ENCODE data around the gene NEK8. TPM values are rescaled to one million over a fixed set of nuclear protein-coding genes. Genes with fewer than 3 reads are reported as not detected.

NEK8 gene
- total RNA-seq, 1 donor from 2014 or later, result 5.5 TPM

- Mint-ChIP-seq H3K4me1 (ENCODE audit: low read depth) (peaks cover 21% of the 10 kb centered on the region), H3K4me3 (ENCODE audit: unreplicated experiment) (no peak overlapping the region), H3K27me3 (ENCODE audit: low read depth) (no peaks in the 10 kb centered on the region), H3K9me3 (ENCODE audit: low read depth) (no peaks in the 10 kb centered on the region), H3K36me3 (ENCODE audit: low read depth) (no peaks in the 10 kb centered on the region), H3K27ac (ENCODE audit: unreplicated experiment) (no peak overlapping the region)
- no peak for TF ChIP-seq CTCF (IDR thresholded peaks at IDR 0.05)
- peak; percentile 77 for DNase-seq (ENCODE audit: low spot score)
Measured at GRCh38 chr17:28741358-28742349, 13.1 kb downstream of the NEK8 start.

- Mint-ChIP-seq H3K27me3 (ENCODE audit: low read depth) (no peaks in the 10 kb centered on the region), H3K4me3 (ENCODE audit: unreplicated experiment) (peak within 1 kb of the TSS; percentile 89), H3K36me3 (ENCODE audit: low read depth) (peaks cover 3% of the 10 kb centered on the region), H3K4me1 (ENCODE audit: low read depth) (peaks cover 27% of the 10 kb centered on the region), H3K27ac (ENCODE audit: unreplicated experiment) (peak within 1 kb of the TSS; percentile 96), H3K9me3 (ENCODE audit: low read depth) (no peaks in the 10 kb centered on the region)
- peak; percentile 29 for TF ChIP-seq CTCF (IDR thresholded peaks at IDR 0.05)
- DNase-seq (ENCODE audit: low spot score), result peak; percentile 95
Measured at GRCh38 chr17:28743243-28744103, 14.9 kb downstream of the NEK8 start, which contains the start of gene TRAF4. TSS of gene TRAF4 (plus strand) at chr17:28744011. CDS start at chr17:28744113, 102 bp downstream.

GRCh38 chr17:28744104-28744971 is 15.8 kb downstream of the NEK8 start:
- peaks cover 33% of the 10 kb centered on the region for H3K4me1 Mint-ChIP-seq (ENCODE audit: low read depth)
- H3K27me3 Mint-ChIP-seq (ENCODE audit: low read depth), result no peaks in the 10 kb centered on the region
- no peak for TF ChIP-seq CTCF (IDR thresholded peaks at IDR 0.05)
- H3K36me3 Mint-ChIP-seq (ENCODE audit: low read depth), result peaks cover 8% of the 10 kb centered on the region
- peak; percentile 89 for DNase-seq (ENCODE audit: low spot score)
- H3K4me3 Mint-ChIP-seq (ENCODE audit: unreplicated experiment), result peak overlapping the region; percentile 89
- H3K9me3 Mint-ChIP-seq (ENCODE audit: low read depth), result no peaks in the 10 kb centered on the region
- peak overlapping the region; percentile 94 for H3K27ac Mint-ChIP-seq (ENCODE audit: unreplicated experiment)

GRCh38 chr17:28744972-28745785 is 16.6 kb downstream of the NEK8 start:
- Mint-ChIP-seq H3K9me3 (ENCODE audit: low read depth) (no peaks in the 10 kb centered on the region), H3K36me3 (ENCODE audit: low read depth) (peaks cover 8% of the 10 kb centered on the region), H3K4me1 (ENCODE audit: low read depth) (peaks cover 33% of the 10 kb centered on the region), H3K27ac (ENCODE audit: unreplicated experiment) (peak overlapping the region; percentile 94), H3K27me3 (ENCODE audit: low read depth) (no peaks in the 10 kb centered on the region), H3K4me3 (ENCODE audit: unreplicated experiment) (peak overlapping the region; percentile 89)
- TF ChIP-seq CTCF (IDR thresholded peaks at IDR 0.05), result no peak
- peak; percentile 94 for DNase-seq (ENCODE audit: low spot score)

Measured in chondrocyte (in vitro differentiated cells).